Measurements from ENCODE around the gene NPTX1.

Gene NPTX1

GRCh38 chr17:80464486-80464885 lies 11.9 kb downstream of the NPTX1 start:
- TF ChIP-seq POLR2AphosphoS5 (IDR thresholded peaks at IDR 0.05; ENCODE audit: low read depth, low read length) (no peak), FOXP2 (optimal IDR thresholded peaks at IDR 0.05; ENCODE audit: borderline replicate concordance, extremely low read depth, extremely low read length, insufficient read depth) (no peak), SIN3A (IDR thresholded peaks at IDR 0.05; ENCODE audit: borderline replicate concordance, insufficient read depth, low read length) (no peak), REST (IDR thresholded peaks at IDR 0.05; ENCODE audit: insufficient read depth in 1 of 2, low read depth in 2 of 2, low read length in 2 of 2) (no peak), TAF1 (IDR thresholded peaks at IDR 0.05; ENCODE audit: borderline replicate concordance, insufficient read depth, low read length) (no peak)

GRCh38 chr17:80463784-80464400 lies 12.5 kb downstream of the NPTX1 start:
- no peak for TF ChIP-seq SIN3A (IDR thresholded peaks at IDR 0.05; ENCODE audit: borderline replicate concordance, insufficient read depth, low read length)
- TF ChIP-seq FOXP2 (optimal IDR thresholded peaks at IDR 0.05; ENCODE audit: borderline replicate concordance, extremely low read depth, extremely low read length, insufficient read depth): no peak
- TF ChIP-seq TAF1 (IDR thresholded peaks at IDR 0.05; ENCODE audit: borderline replicate concordance, insufficient read depth, low read length): no peak

GRCh38 chr17:80461528-80462160 lies 14.8 kb downstream of the NPTX1 start:
- TF ChIP-seq REST (IDR thresholded peaks at IDR 0.05; ENCODE audit: insufficient read depth in 1 of 2, low read depth in 2 of 2, low read length in 2 of 2) (no peak), POLR2AphosphoS5 (IDR thresholded peaks at IDR 0.05; ENCODE audit: low read depth, low read length) (no peak), FOXP2 (optimal IDR thresholded peaks at IDR 0.05; ENCODE audit: borderline replicate concordance, extremely low read depth, extremely low read length, insufficient read depth) (no peak), TAF1 (IDR thresholded peaks at IDR 0.05; ENCODE audit: borderline replicate concordance, insufficient read depth, low read length) (no peak), SIN3A (IDR thresholded peaks at IDR 0.05; ENCODE audit: borderline replicate concordance, insufficient read depth, low read length) (no peak)

GRCh38 chr17:80460429-80460834 lies 16.0 kb downstream of the NPTX1 start:
- TF ChIP-seq TAF1 (IDR thresholded peaks at IDR 0.05; ENCODE audit: borderline replicate concordance, insufficient read depth, low read length) (no peak), FOXP2 (optimal IDR thresholded peaks at IDR 0.05; ENCODE audit: borderline replicate concordance, extremely low read depth, extremely low read length, insufficient read depth) (no peak), SIN3A (IDR thresholded peaks at IDR 0.05; ENCODE audit: borderline replicate concordance, insufficient read depth, low read length) (no peak), REST (IDR thresholded peaks at IDR 0.05; ENCODE audit: insufficient read depth in 1 of 2, low read depth in 2 of 2, low read length in 2 of 2) (no peak), POLR2AphosphoS5 (IDR thresholded peaks at IDR 0.05; ENCODE audit: low read depth, low read length) (no peak)

- TF ChIP-seq SIN3A (IDR thresholded peaks at IDR 0.05; ENCODE audit: borderline replicate concordance, insufficient read depth, low read length) (no peak), FOXP2 (optimal IDR thresholded peaks at IDR 0.05; ENCODE audit: borderline replicate concordance, extremely low read depth, extremely low read length, insufficient read depth) (no peak), POLR2AphosphoS5 (IDR thresholded peaks at IDR 0.05; ENCODE audit: low read depth, low read length) (no peak), REST (IDR thresholded peaks at IDR 0.05; ENCODE audit: insufficient read depth in 1 of 2, low read depth in 2 of 2, low read length in 2 of 2) (no peak), TAF1 (IDR thresholded peaks at IDR 0.05; ENCODE audit: borderline replicate concordance, insufficient read depth, low read length) (no peak)
Observed at GRCh38 chr17:80459234-80459633, 17.2 kb downstream of the NPTX1 start.
